HL-60 (cell line): ENCODE measurements around the gene ATP11A.

Experiments
- CTCF ChIP-seq: IDR thresholded peaks from one replicate; pipeline ENCODE4 v1.5.1; 2011; ENCODE audit warnings: low read length, control low read depth, inconsistent platforms; ENCODE audit not compliant: insufficient read depth
- GABPA ChIP-seq: IDR thresholded peaks from 2 replicates; pipeline ENCODE4 v1.6.1; 2012; ENCODE audit warnings: low read depth
- POLR2AphosphoS5 ChIP-seq: IDR thresholded peaks from 2 replicates; pipeline ENCODE4 v1.6.1; 2012; ENCODE audit warnings: low read depth
- REST ChIP-seq: IDR thresholded peaks from 2 replicates; pipeline ENCODE4 v1.6.1; 2012; ENCODE audit warnings: low read depth; ENCODE audit not compliant: insufficient replicate concordance
- SPI1 ChIP-seq: IDR thresholded peaks from 2 replicates; pipeline ENCODE4 v1.6.1; 2012; ENCODE audit warnings: low read depth, mild to moderate bottlenecking, borderline replicate concordance

- TF ChIP-seq REST (no peak), POLR2AphosphoS5 (no peak), CTCF (no peak), GABPA (no peak), SPI1 (no peak)
Observed at GRCh38 chr13:112737294-112737693, 47.5 kb downstream of the ATP11A start.
